ENCODE measurements around the gene HHATL.
"Not testable (repeated sequence)": the region's sequence is repeated elsewhere in the genome, so short reads cannot be mapped to it uniquely, and the experiment has no call there.

HHATL gene

GRCh38 chr3:42729404-42730145 is 27.0 kb upstream of the HHATL start:
- Mint-ChIP-seq H3K4me1 (ENCODE audit: low read depth) (no peaks in the 10 kb centered on the region), H3K4me3 (no peak overlapping the region), H3K36me3 (ENCODE audit: low read depth) (no peaks in the 10 kb centered on the region), H3K9me3 (no peaks in the 10 kb centered on the region), H3K27ac (no peak overlapping the region), H3K27me3 (ENCODE audit: low read depth) (peaks cover 15% of the 10 kb centered on the region)
- DNase-seq (ENCODE audit: low spot score), result no peak

- Mint-ChIP-seq H3K4me3 (no peak overlapping the region), H3K36me3 (ENCODE audit: low read depth) (no peaks in the 10 kb centered on the region), H3K9me3 (no peaks in the 10 kb centered on the region), H3K27ac (no peak overlapping the region), H3K4me1 (ENCODE audit: low read depth) (no peaks in the 10 kb centered on the region), H3K27me3 (ENCODE audit: low read depth) (peaks cover 18% of the 10 kb centered on the region)
- DNase-seq (ENCODE audit: low spot score), result no peak
Observed at GRCh38 chr3:42728668-42729364, 26.2 kb upstream of the HHATL start.

- Mint-ChIP-seq H3K36me3 (ENCODE audit: low read depth) (no peaks in the 10 kb centered on the region), H3K9me3 (no peaks in the 10 kb centered on the region), H3K27me3 (ENCODE audit: low read depth) (peaks cover 18% of the 10 kb centered on the region), H3K27ac (no peak overlapping the region), H3K4me1 (ENCODE audit: low read depth) (no peaks in the 10 kb centered on the region), H3K4me3 (no peak overlapping the region)
- DNase-seq (ENCODE audit: low spot score), result no peak
Observed at GRCh38 chr3:42728056-42728455, 25.5 kb upstream of the HHATL start.

GRCh38 chr3:42725454-42725853 is 22.9 kb upstream of the HHATL start:
- Mint-ChIP-seq H3K27me3 (ENCODE audit: low read depth) (peaks cover 19% of the 10 kb centered on the region), H3K4me1 (ENCODE audit: low read depth) (no peaks in the 10 kb centered on the region), H3K9me3 (no peaks in the 10 kb centered on the region), H3K27ac (no peak overlapping the region), H3K4me3 (no peak overlapping the region), H3K36me3 (ENCODE audit: low read depth) (no peaks in the 10 kb centered on the region)
- no peak for DNase-seq (ENCODE audit: low spot score)

GRCh38 chr3:42723219-42723618 is 20.6 kb upstream of the HHATL start:
- Mint-ChIP-seq H3K4me3 (no peak overlapping the region), H3K36me3 (ENCODE audit: low read depth) (no peaks in the 10 kb centered on the region), H3K4me1 (ENCODE audit: low read depth) (no peaks in the 10 kb centered on the region), H3K27ac (no peak overlapping the region), H3K9me3 (no peaks in the 10 kb centered on the region), H3K27me3 (ENCODE audit: low read depth) (peaks cover 22% of the 10 kb centered on the region)
- DNase-seq (ENCODE audit: low spot score), result no peak

GRCh38 chr3:42722442-42722841 is 19.8 kb upstream of the HHATL start:
- not testable (repeated sequence) for H3K4me1 Mint-ChIP-seq (ENCODE audit: low read depth); H3K4me3 Mint-ChIP-seq; DNase-seq (ENCODE audit: low spot score); H3K9me3 Mint-ChIP-seq; H3K27ac Mint-ChIP-seq; H3K36me3 Mint-ChIP-seq (ENCODE audit: low read depth)
- peaks cover 18% of the 10 kb centered on the region for H3K27me3 Mint-ChIP-seq (ENCODE audit: low read depth)

- no peak overlapping the region for H3K27ac Mint-ChIP-seq
- H3K9me3 Mint-ChIP-seq, result no peaks in the 10 kb centered on the region
- H3K27me3 Mint-ChIP-seq (ENCODE audit: low read depth), result peaks cover 16% of the 10 kb centered on the region
- no peak overlapping the region for H3K4me3 Mint-ChIP-seq
- no peaks in the 10 kb centered on the region for H3K4me1 Mint-ChIP-seq (ENCODE audit: low read depth)
- DNase-seq (ENCODE audit: low spot score), result no peak
- H3K36me3 Mint-ChIP-seq (ENCODE audit: low read depth), result no peaks in the 10 kb centered on the region
Observed at GRCh38 chr3:42721690-42722089, 19.1 kb upstream of the HHATL start.

GRCh38 chr3:42720126-42720525 is 17.5 kb upstream of the HHATL start:
- Mint-ChIP-seq H3K27me3 (ENCODE audit: low read depth) (peaks cover 8% of the 10 kb centered on the region), H3K27ac (no peak overlapping the region), H3K36me3 (ENCODE audit: low read depth) (no peaks in the 10 kb centered on the region), H3K4me3 (no peak overlapping the region), H3K4me1 (ENCODE audit: low read depth) (no peaks in the 10 kb centered on the region), H3K9me3 (no peaks in the 10 kb centered on the region)
- DNase-seq (ENCODE audit: low spot score), result no peak

- Mint-ChIP-seq H3K4me3 (no peak overlapping the region), H3K36me3 (ENCODE audit: low read depth) (no peaks in the 10 kb centered on the region), H3K4me1 (ENCODE audit: low read depth) (no peaks in the 10 kb centered on the region), H3K27me3 (ENCODE audit: low read depth) (peaks cover 7% of the 10 kb centered on the region), H3K9me3 (no peaks in the 10 kb centered on the region), H3K27ac (no peak overlapping the region)
- DNase-seq (ENCODE audit: low spot score), result no peak
Observed at GRCh38 chr3:42719002-42719401, 16.4 kb upstream of the HHATL start.

GRCh38 chr3:42718338-42718737 is 15.7 kb upstream of the HHATL start:
- H3K27ac Mint-ChIP-seq, result no peak overlapping the region
- no peaks in the 10 kb centered on the region for H3K4me1 Mint-ChIP-seq (ENCODE audit: low read depth)
- no peaks in the 10 kb centered on the region for H3K9me3 Mint-ChIP-seq
- H3K36me3 Mint-ChIP-seq (ENCODE audit: low read depth), result no peaks in the 10 kb centered on the region
- no peak for DNase-seq (ENCODE audit: low spot score)
- no peak overlapping the region for H3K4me3 Mint-ChIP-seq
- H3K27me3 Mint-ChIP-seq (ENCODE audit: low read depth), result peaks cover 7% of the 10 kb centered on the region

- no peak overlapping the region for H3K27ac Mint-ChIP-seq
- H3K9me3 Mint-ChIP-seq, result no peaks in the 10 kb centered on the region
- no peak for DNase-seq (ENCODE audit: low spot score)
- no peak overlapping the region for H3K4me3 Mint-ChIP-seq
- no peaks in the 10 kb centered on the region for H3K4me1 Mint-ChIP-seq (ENCODE audit: low read depth)
- H3K27me3 Mint-ChIP-seq (ENCODE audit: low read depth), result peaks cover 7% of the 10 kb centered on the region
- no peaks in the 10 kb centered on the region for H3K36me3 Mint-ChIP-seq (ENCODE audit: low read depth)
Observed at GRCh38 chr3:42717306-42717705, 14.7 kb upstream of the HHATL start.

- H3K36me3 Mint-ChIP-seq (ENCODE audit: low read depth), result no peaks in the 10 kb centered on the region
- H3K27ac Mint-ChIP-seq, result no peak overlapping the region
- no peak overlapping the region for H3K4me3 Mint-ChIP-seq
- H3K9me3 Mint-ChIP-seq, result no peaks in the 10 kb centered on the region
- no peak for DNase-seq (ENCODE audit: low spot score)
- no peaks in the 10 kb centered on the region for H3K4me1 Mint-ChIP-seq (ENCODE audit: low read depth)
- H3K27me3 Mint-ChIP-seq (ENCODE audit: low read depth), result peaks cover 3% of the 10 kb centered on the region
Observed at GRCh38 chr3:42714171-42714852, 11.7 kb upstream of the HHATL start.

GRCh38 chr3:42713747-42714146 is 11.1 kb upstream of the HHATL start:
- Mint-ChIP-seq H3K36me3 (ENCODE audit: low read depth) (no peaks in the 10 kb centered on the region), H3K9me3 (no peaks in the 10 kb centered on the region), H3K27me3 (ENCODE audit: low read depth) (peaks cover 3% of the 10 kb centered on the region), H3K4me1 (ENCODE audit: low read depth) (no peaks in the 10 kb centered on the region), H3K27ac (no peak overlapping the region), H3K4me3 (no peak overlapping the region)
- no peak for DNase-seq (ENCODE audit: low spot score)

GRCh38 chr3:42712688-42713372 is 10.2 kb upstream of the HHATL start:
- Mint-ChIP-seq H3K4me3 (no peak overlapping the region), H3K36me3 (ENCODE audit: low read depth) (no peaks in the 10 kb centered on the region), H3K27me3 (ENCODE audit: low read depth) (peaks cover 3% of the 10 kb centered on the region), H3K4me1 (ENCODE audit: low read depth) (no peaks in the 10 kb centered on the region), H3K27ac (no peak overlapping the region), H3K9me3 (no peaks in the 10 kb centered on the region)
- no peak for DNase-seq (ENCODE audit: low spot score)

All from T-helper 2 cell treated with Interferon-gamma antibody and Interleukin-4, amounts not matched to agents 5 μg/mL and 100 μg/mL, for 36 hours (primary cell).